Endothelial cell of umbilical vein (primary cell): ENCODE results near the gene WASL. TPM values are rescaled to one million over a fixed set of nuclear protein-coding genes. Genes with fewer than 3 reads are reported as not detected.

ENCODE experiments used
- Bru-seq: library from RNA; stranded (reverse); fragments of 400-500 nt; gene quantifications from one replicate; lab custom pipeline; 2021; lab: Mats Ljungman, UMichigan
- BruChase-seq, 2 experiments: library from RNA; stranded (reverse); fragments of 400-500 nt; gene quantifications; one replicate each; lab custom pipeline; 2021; lab: Mats Ljungman, UMichigan
- BruUV-seq: library from RNA; stranded (reverse); fragments of 400-500 nt; replicated peaks from 2 replicates; lab custom pipeline; 2021; lab: Mats Ljungman, UMichigan
- CTCF ChIA-PET: fragments of 300-600, 350-600 bp; sonication (Branson Sonifier 250); formaldehyde crosslinking; loops from one replicate; lab custom pipeline; 2021; ENCODE audit warnings: antibody characterized with exemption, inconsistent platforms; lab: Charles Lee
- POLR2A ChIA-PET: fragments of 300-600, 350-600 bp; sonication (Branson Sonifier 250); formaldehyde crosslinking; loops from one replicate; lab custom pipeline; 2021; ENCODE audit warnings: antibody characterized with exemption, inconsistent platforms; lab: Charles Lee
- DNase-seq: peaks from one replicate; pipeline ENCODE4 v3.0.0-alpha.2; 2011; ENCODE audit warnings: low read depth, low spot score
- FAIRE-seq: peaks from 2 replicates; lab custom pipeline; 2011; peaks lifted over from hg19 to GRCh38; lab: Jason Lieb, UNC
- H2AFZ ChIP-seq: 2 replicates; pipeline ENCODE4 v1.6.0; 2012; ENCODE audit warnings: low read depth, low read length, control low read depth, inconsistent platforms
- H3K27ac ChIP-seq: 2 replicates; pipeline ENCODE4 v1.5.1; 2011; ENCODE audit warnings: low read depth, mild to moderate bottlenecking, control low read depth, low read length, moderate library complexity; ENCODE audit not compliant: insufficient read depth
- H3K27me3 ChIP-seq, 2 experiments: 2 replicates each; pipeline versions ENCODE4 v1.6.0 to v1.6.1; 2011; ENCODE audit warnings: low read length in 2 of 2, mixed read lengths in 1 of 2; ENCODE audit not compliant: control insufficient read depth in 2 of 2, insufficient read depth in 2 of 2
- H3K36me3 ChIP-seq, 2 experiments: 2 replicates in 1 of 2; 3 replicates in 1 of 2; pipeline ENCODE4 v1.5.1; 2011; ENCODE audit warnings: low read length in 2 of 2, mild to moderate bottlenecking in 1 of 2, moderate library complexity in 1 of 2; ENCODE audit not compliant: control insufficient read depth in 2 of 2, insufficient read depth in 2 of 2; ENCODE audit errors: extremely low read depth in 1 of 2
- H3K4me1 ChIP-seq: 3 replicates; pipeline ENCODE4 v1.5.1; 2011; ENCODE audit warnings: mild to moderate bottlenecking, low read length; ENCODE audit not compliant: control insufficient read depth, insufficient read depth; ENCODE audit errors: extremely low read depth
- H3K4me2 ChIP-seq: 2 replicates; pipeline ENCODE4 v1.6.1; 2011; ENCODE audit warnings: low read length, control low read depth, mixed read lengths; ENCODE audit not compliant: insufficient read depth
- H3K4me3 ChIP-seq, 3 experiments: fragments of 200-600 bp in 1 of 3; sonication (generic), shearing (Covaris generic) in 1 of 3; replicated peaks in 1 of 3; 2 replicates each; pipeline ENCODE4 v1.5.1; 2011 to 2016; ENCODE audit warnings: control low read depth in 3 of 3, low read length in 3 of 3, mild to moderate bottlenecking in 2 of 3, inconsistent platforms in 1 of 3, low read depth in 1 of 3, moderate library complexity in 1 of 3; ENCODE audit not compliant: insufficient read depth in 1 of 3
- H3K79me2 ChIP-seq: 2 replicates; pipeline ENCODE4 v1.6.0; 2012; ENCODE audit warnings: low read length, inconsistent platforms; ENCODE audit not compliant: control insufficient read depth, insufficient read depth
- H3K9ac ChIP-seq: replicated peaks from 2 replicates; pipeline ENCODE3; 2011; ENCODE audit warnings: low read length, control low read depth; ENCODE audit not compliant: insufficient read depth; ENCODE audit errors: extremely low read depth
- H3K9me1 ChIP-seq: replicated peaks from 3 replicates; pipeline ENCODE4 v1.6.0; 2011; ENCODE audit warnings: mild to moderate bottlenecking, low read length; ENCODE audit not compliant: control insufficient read depth, insufficient read depth; ENCODE audit errors: extremely low read depth
- H3K9me3 ChIP-seq: replicated peaks from 2 replicates; pipeline ENCODE4 v1.5.1; 2012; ENCODE audit warnings: low read length, inconsistent platforms; ENCODE audit not compliant: control insufficient read depth, insufficient read depth
- H4K20me1 ChIP-seq: replicated peaks from 2 replicates; pipeline ENCODE3; 2011; ENCODE audit warnings: mild to moderate bottlenecking, low read length; ENCODE audit not compliant: control insufficient read depth, insufficient read depth; ENCODE audit errors: extremely low read depth
- CTCF ChIP-seq, 2 donors: IDR thresholded peaks; 1 replicate in 1 of 2; 2 replicates in 1 of 2; pipeline ENCODE4 v1.5.1; 2011; ENCODE audit warnings: low read length in 2 of 2, mild to moderate bottlenecking in 2 of 2, moderate library complexity in 2 of 2, control low read depth in 1 of 2, inconsistent platforms in 1 of 2, low read depth in 1 of 2; ENCODE audit not compliant: insufficient read depth in 1 of 2; ENCODE audit errors: extremely low read depth in 1 of 2
- EZH2 ChIP-seq: IDR thresholded peaks from 2 replicates; pipeline ENCODE4 v1.6.1; 2012; ENCODE audit warnings: borderline replicate concordance, low read depth, mild to moderate bottlenecking, moderate library complexity, low read length, inconsistent platforms; ENCODE audit not compliant: severe bottlenecking
- FOS ChIP-seq: IDR thresholded peaks from 2 replicates; pipeline ENCODE4 v1.6.1; 2011; ENCODE audit warnings: mild to moderate bottlenecking, low read length, moderate library complexity, borderline replicate concordance; ENCODE audit not compliant: insufficient read depth
- GATA2 ChIP-seq: IDR thresholded peaks from 2 replicates; pipeline ENCODE4 v1.7.0; 2011; ENCODE audit warnings: low read depth, mild to moderate bottlenecking, moderate library complexity, mixed read lengths, low read length; ENCODE audit not compliant: insufficient read length, insufficient read depth
- JUN ChIP-seq: IDR thresholded peaks from 2 replicates; pipeline ENCODE4 v1.6.1; 2011; ENCODE audit warnings: borderline replicate concordance, low read depth; ENCODE audit not compliant: insufficient read length, insufficient read depth
- MAX ChIP-seq: IDR thresholded peaks from 2 replicates; pipeline ENCODE4 v1.6.1; 2011; ENCODE audit not compliant: insufficient read depth, insufficient read length
- MYC ChIP-seq: IDR thresholded peaks from one replicate; pipeline ENCODE4 v1.6.1; 2011; ENCODE audit warnings: mild to moderate bottlenecking, low read depth, low read length
- POLR2A ChIP-seq: IDR thresholded peaks from 2 replicates; pipeline ENCODE4 v1.6.1; 2012; ENCODE audit warnings: low read depth, mild to moderate bottlenecking, control low read depth, low read length
- POLR2AphosphoS5 ChIP-seq: IDR thresholded peaks from 2 replicates; pipeline ENCODE4 v1.6.1; 2012; ENCODE audit warnings: low read depth, mild to moderate bottlenecking, control low read depth, low read length, moderate library complexity; ENCODE audit not compliant: insufficient read depth
- dilution Hi-C: fragments of 300-500 bp; cut with MboI; formaldehyde crosslinking; loops from one replicate; pipeline ENCODE4 v1.15.0; 2019; ENCODE audit warnings: low sequenced_read_pairs; ENCODE audit not compliant: extremely low pct_ligation_motif_present
- intact Hi-C: fragments of 100-400 bp; cut with micrococcal nuclease; formaldehyde crosslinking; loops from one replicate; pipeline ENCODE4 v1.10.0; 2022
- long read RNA-seq: library from polyadenylated mRNA; stranded (forward); transcript quantifications from one replicate; pipeline ENCODE4 v2.0.0, GENCODE V29; 2021
- polyA minus RNA-seq, 3 experiments: library from RNA; depleted of rRNA, polyadenylated mRNA; stranded (reverse); fragments of >200 nt; gene quantifications; 1 replicate in 1 of 3; 2 replicates in 2 of 3; pipeline ENCODE4 v1.2.3, GENCODE V29; 2011
- polyA plus RNA-seq, 4 experiments: library from polyadenylated mRNA; depleted of rRNA in 3 of 4; stranded (reverse) in 3 of 4; unstranded in 1 of 4; fragments of >200 nt; gene quantifications; 2 replicates each; pipeline versions ENCODE4 v1.2.1 to v1.2.3, GENCODE V29; 2011 to 2012; ENCODE audit warnings: missing spikeins in 1 of 4
- total RNA-seq: library from RNA; stranded (reverse); gene quantifications from 2 replicates; pipeline ENCODE4 v1.2.3, GENCODE V29; 2021

WASL gene
- total RNA-seq (22.1 and 24.0 TPM in 2 replicates), polyA plus RNA-seq (4.1 and 5.2 TPM in 2 replicates), polyA minus RNA-seq (6.1 and 7.4 TPM in 2 replicates), Bru-seq, nascent RNA (percentile 91 among the genes with signal in this experiment), BruChase-seq, experiment 1, labeled RNA remaining after a 6-hour chase (percentile 78 among the genes with signal in this experiment), BruChase-seq, experiment 2, labeled RNA remaining after a 2-hour chase (percentile 85 among the genes with signal in this experiment)
- 8.9 and 9.2 TPM in 2 replicates for polyA plus RNA-seq (2011; cell fraction: cytosol; rRNA removed)
- 8.0 and 9.4 TPM in 2 replicates for polyA plus RNA-seq (2011; cell fraction: nucleus; rRNA removed)
- polyA plus RNA-seq (2012) = 15.1 and 17.6 TPM in 2 replicates
- 8.2 TPM for polyA minus RNA-seq (2011; cell fraction: cytosol; rRNA and poly(A)+ RNA removed)
- polyA minus RNA-seq (2011; cell fraction: nucleus; rRNA and poly(A)+ RNA removed) = 20.9 and 25.2 TPM in 2 replicates
- long read RNA-seq, full-length matches to known transcripts = 1 of 14 reads
- long read RNA-seq, partial matches to known transcripts = 3 of 14 reads
- long read RNA-seq, other reads (novel, unspliced or antisense) = 10 of 14 reads

- DNase-seq = peak; percentile 89
- Histone ChIP-seq H3K79me2 (peaks cover 45% of the 10 kb centered on the region), H3K27ac (peak within 1 kb of the TSS; percentile 71), H3K9me1 (peaks cover 3% of the 10 kb centered on the region), H3K9me3 (no peaks in the 10 kb centered on the region), H3K4me3 (peak within 1 kb of the TSS; percentile 93 to 98 (median 98)), H4K20me1 (peaks cover 20% of the 10 kb centered on the region), H3K27me3 (no peaks in the 10 kb centered on the region), H3K4me2 (peak within 1 kb of the TSS; percentile 99), H3K9ac (peak within 1 kb of the TSS; percentile 92), H3K4me1 (peaks cover 46% of the 10 kb centered on the region), H3K36me3 (no peaks in the 10 kb centered on the region), H2AFZ (peak within 1 kb of the TSS; percentile 87)
- dilution Hi-C loops = no loop called here
- BruUV-seq = no TSS peak
- TF ChIP-seq EZH2 = no peak
- no peak for TF ChIP-seq CTCF (IDR thresholded peaks at IDR 0.05; ENCODE audit: extremely low read depth in 1 of 2, insufficient read depth in 1 of 2, low read depth in 1 of 2, low read length in 2 of 2)
- peak; percentile 19 for TF ChIP-seq FOS
- no peak for TF ChIP-seq JUN
- no peak for TF ChIP-seq MYC
- TF ChIP-seq POLR2A = peak; percentile 87
- TF ChIP-seq MAX = no peak
- TF ChIP-seq GATA2 = no peak
- TF ChIP-seq POLR2AphosphoS5 = peak; percentile 99
- peak; percentile 57 for FAIRE-seq
- ChIA-PET CTCF (interaction anchor here (0.7 to 3.0 kb wide), 16 partner anchors 9 to 255 kb away, joined by 3 to 20 read pairs (median 6); partner anchors contain the start of genes IQUB and NDUFA5), POLR2A (interaction anchor here (0.5 to 1.1 kb wide), 6 partner anchors 22 to 215 kb away, joined by 3 to 5 read pairs (median 4); partner anchors contain the start of genes IQUB and NDUFA5)
- intact Hi-C loops = loop anchor here (1.0 to 5.0 kb wide), 5 partner anchors 116 to 1607 kb away; partner anchors contain the start of genes AASS, IQUB and NDUFA5
Measured at GRCh38 chr7:123748734-123749536, at the start of gene WASL. WASL (minus strand) TSS chr7:123749003; CDS start chr7:123748734, 269 bp downstream.
